GM06990 (cell line): ENCODE measurements around the gene ZNF410.

Source experiments
- DNase-seq: peaks from one replicate; pipeline ENCODE4 v3.0.0-alpha.2; 2011; ENCODE audit not compliant: insufficient read length; ENCODE audit errors: extremely low read depth
- H3K27me3 ChIP-seq: replicated peaks from 2 replicates; pipeline ENCODE4 v1.6.0; 2011; ENCODE audit warnings: low read length; ENCODE audit not compliant: control insufficient read depth, insufficient read depth
- H3K36me3 ChIP-seq: 2 replicates; pipeline ENCODE4 v1.5.1; 2011; ENCODE audit warnings: low read length; ENCODE audit not compliant: control insufficient read depth, insufficient read depth
- H3K4me3 ChIP-seq: replicated peaks from 2 replicates; pipeline ENCODE4 v1.5.1; 2011; ENCODE audit warnings: low read depth, mild to moderate bottlenecking, control low read depth, low read length
- TF ChIP-seq, protein P1 (sequence below): IDR thresholded peaks from 2 replicates; pipeline ENCODE4 v1.5.1; 2011; ENCODE audit warnings: low read length, control low read depth, mild to moderate bottlenecking, inconsistent platforms; ENCODE audit not compliant: insufficient read depth, poor library complexity, severe bottlenecking

The ZNF410 gene

DNA sequence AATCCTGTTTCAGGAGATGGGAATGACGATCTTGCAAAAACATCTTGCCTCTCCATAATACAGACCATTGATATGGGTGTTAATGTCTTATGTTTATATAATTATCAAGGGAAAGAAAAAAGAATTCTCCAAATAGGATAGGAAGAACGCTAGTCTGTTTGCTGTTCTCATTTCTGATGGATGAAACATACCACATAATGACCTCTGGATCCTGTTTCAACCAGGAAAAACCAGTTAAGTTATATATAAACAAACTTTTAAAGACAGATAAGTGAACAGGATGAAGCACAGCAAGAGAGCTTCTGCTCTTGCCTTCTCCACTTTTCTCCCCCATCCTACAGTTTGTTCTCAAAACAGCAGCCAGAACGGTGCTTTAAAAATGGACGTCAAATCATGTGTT, 91.2 kb downstream of the ZNF410 start:
- no peak for DNase-seq
- H3K4me3 ChIP-seq = no peak overlapping the region
- H3K36me3 ChIP-seq = peaks cover 2% of the 10 kb centered on the region
- H3K27me3 ChIP-seq = no peaks in the 10 kb centered on the region
- TF ChIP-seq, protein P1, sequence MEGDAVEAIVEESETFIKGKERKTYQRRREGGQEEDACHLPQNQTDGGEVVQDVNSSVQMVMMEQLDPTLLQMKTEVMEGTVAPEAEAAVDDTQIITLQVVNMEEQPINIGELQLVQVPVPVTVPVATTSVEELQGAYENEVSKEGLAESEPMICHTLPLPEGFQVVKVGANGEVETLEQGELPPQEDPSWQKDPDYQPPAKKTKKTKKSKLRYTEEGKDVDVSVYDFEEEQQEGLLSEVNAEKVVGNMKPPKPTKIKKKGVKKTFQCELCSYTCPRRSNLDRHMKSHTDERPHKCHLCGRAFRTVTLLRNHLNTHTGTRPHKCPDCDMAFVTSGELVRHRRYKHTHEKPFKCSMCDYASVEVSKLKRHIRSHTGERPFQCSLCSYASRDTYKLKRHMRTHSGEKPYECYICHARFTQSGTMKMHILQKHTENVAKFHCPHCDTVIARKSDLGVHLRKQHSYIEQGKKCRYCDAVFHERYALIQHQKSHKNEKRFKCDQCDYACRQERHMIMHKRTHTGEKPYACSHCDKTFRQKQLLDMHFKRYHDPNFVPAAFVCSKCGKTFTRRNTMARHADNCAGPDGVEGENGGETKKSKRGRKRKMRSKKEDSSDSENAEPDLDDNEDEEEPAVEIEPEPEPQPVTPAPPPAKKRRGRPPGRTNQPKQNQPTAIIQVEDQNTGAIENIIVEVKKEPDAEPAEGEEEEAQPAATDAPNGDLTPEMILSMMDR = no peak
